PFSK-1 (cell line): ENCODE results near the gene HTT.

Experiments used
- POLR2AphosphoS5 ChIP-seq: IDR thresholded peaks from 2 replicates; pipeline ENCODE4 v1.6.1; 2012; ENCODE audit warnings: low read depth, mild to moderate bottlenecking, control low read depth, low read length, moderate library complexity
- REST ChIP-seq, 2 experiments: IDR thresholded peaks; 2 replicates each; pipeline versions ENCODE4 v1.6.1 to v1.8.0; 2011 to 2012; ENCODE audit warnings: low read depth in 2 of 2, low read length in 2 of 2, control low read depth in 1 of 2, inconsistent platforms in 1 of 2, mild to moderate bottlenecking in 1 of 2, moderate library complexity in 1 of 2; ENCODE audit not compliant: insufficient read depth in 1 of 2
- SIN3A ChIP-seq: IDR thresholded peaks from 2 replicates; pipeline ENCODE4 v1.6.1; 2012; ENCODE audit warnings: mild to moderate bottlenecking, low read length, moderate library complexity, borderline replicate concordance; ENCODE audit not compliant: insufficient read depth
- TAF1 ChIP-seq: IDR thresholded peaks from 2 replicates; pipeline ENCODE4 v1.6.1; 2012; ENCODE audit warnings: low read length, control low read depth, borderline replicate concordance; ENCODE audit not compliant: insufficient read depth

GRCh38 chr4:3178351-3178750 lies 103.9 kb downstream of the HTT start:
- no peak for TF ChIP-seq REST (IDR thresholded peaks at IDR 0.05; ENCODE audit: insufficient read depth in 1 of 2, low read depth in 2 of 2, low read length in 2 of 2)
- TF ChIP-seq POLR2AphosphoS5 = no peak
- TF ChIP-seq TAF1 = no peak
- no peak for TF ChIP-seq SIN3A
